Measurements from ENCODE around the gene NAA20.
A peak's percentile ranks its signal among the peaks of the same experiment; 100 is the strongest.

DNA sequence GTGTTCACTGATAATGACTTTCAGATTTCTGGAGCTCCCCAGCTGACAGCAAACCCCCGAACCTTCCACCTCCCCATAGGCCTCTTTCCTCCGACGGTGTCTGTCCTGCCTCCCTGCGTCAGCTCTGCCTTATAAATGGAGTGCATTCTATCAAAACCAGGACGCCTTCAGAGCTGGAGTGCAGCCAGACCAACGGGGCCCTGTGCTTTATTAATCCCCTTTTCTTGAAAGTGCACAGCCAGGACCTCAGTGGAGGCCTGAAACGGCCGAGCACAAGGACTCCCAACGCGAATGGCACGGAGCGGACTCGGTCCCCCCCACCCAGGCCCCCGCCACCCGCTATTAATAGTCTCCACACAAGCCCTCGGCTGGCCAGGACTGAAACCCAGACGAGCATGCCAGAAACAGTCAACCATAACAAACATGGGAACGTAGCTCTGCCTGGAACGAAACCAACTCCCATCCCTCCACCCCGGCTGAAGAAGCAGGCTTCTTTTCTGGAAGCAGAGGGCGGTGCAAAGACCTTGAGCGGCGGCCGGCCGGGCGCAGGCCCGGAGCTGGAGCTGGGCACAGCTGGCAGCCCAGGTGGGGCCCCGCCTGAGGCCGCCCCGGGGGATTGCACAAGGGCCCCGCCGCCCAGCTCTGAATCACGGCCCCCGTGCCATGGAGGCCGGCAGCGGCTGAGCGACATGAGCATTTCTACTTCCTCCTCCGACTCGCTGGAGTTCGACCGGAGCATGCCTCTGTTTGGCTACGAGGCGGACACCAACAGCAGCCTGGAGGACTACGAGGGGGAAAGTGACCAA is 42.3 kb upstream of the NAA20 start:
- TF ChIP-seq, protein P1, sequence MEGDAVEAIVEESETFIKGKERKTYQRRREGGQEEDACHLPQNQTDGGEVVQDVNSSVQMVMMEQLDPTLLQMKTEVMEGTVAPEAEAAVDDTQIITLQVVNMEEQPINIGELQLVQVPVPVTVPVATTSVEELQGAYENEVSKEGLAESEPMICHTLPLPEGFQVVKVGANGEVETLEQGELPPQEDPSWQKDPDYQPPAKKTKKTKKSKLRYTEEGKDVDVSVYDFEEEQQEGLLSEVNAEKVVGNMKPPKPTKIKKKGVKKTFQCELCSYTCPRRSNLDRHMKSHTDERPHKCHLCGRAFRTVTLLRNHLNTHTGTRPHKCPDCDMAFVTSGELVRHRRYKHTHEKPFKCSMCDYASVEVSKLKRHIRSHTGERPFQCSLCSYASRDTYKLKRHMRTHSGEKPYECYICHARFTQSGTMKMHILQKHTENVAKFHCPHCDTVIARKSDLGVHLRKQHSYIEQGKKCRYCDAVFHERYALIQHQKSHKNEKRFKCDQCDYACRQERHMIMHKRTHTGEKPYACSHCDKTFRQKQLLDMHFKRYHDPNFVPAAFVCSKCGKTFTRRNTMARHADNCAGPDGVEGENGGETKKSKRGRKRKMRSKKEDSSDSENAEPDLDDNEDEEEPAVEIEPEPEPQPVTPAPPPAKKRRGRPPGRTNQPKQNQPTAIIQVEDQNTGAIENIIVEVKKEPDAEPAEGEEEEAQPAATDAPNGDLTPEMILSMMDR (IDR thresholded peaks at IDR 0.05 in 8 of 11, conservative IDR thresholded peaks at IDR 0.05 in 3 of 11): no peak
- TF ChIP-seq POLR2AphosphoS5 (IDR thresholded peaks at IDR 0.05): peak; percentile 36 to 82 (median 62)

Data from spleen (tissue), 7 donors.